Fibroblast of skin of left quadriceps (primary cell): Measurements from ENCODE around the gene FAM186B.
"Not testable (repeated sequence)": the region's sequence is repeated elsewhere in the genome, so short reads cannot be mapped to it uniquely, and the experiment has no call there.

Source experiments
- DNase-seq, 2 experiments: peaks; one replicate each; pipeline ENCODE4 v3.0.0-alpha.2; 2013; ENCODE audit warnings: low read depth in 2 of 2

Gene FAM186B

GRCh38 chr12:49605539-49605938 lies at the start of gene FAM186B:
TSS of gene FAM186B (minus strand) at chr12:49605639. CDS start at chr12:49605477, 162 bp downstream.
- not testable (repeated sequence) for DNase-seq

GRCh38 chr12:49654715-49655114 lies 49.3 kb upstream of the FAM186B start:
- DNase-seq = no peak

GRCh38 chr12:49652921-49653520 lies 47.6 kb upstream of the FAM186B start:
- DNase-seq = no peak

- DNase-seq = no peak
Measured at GRCh38 chr12:49651855-49652254, 46.4 kb upstream of the FAM186B start.

GRCh38 chr12:49649892-49650291 lies 44.5 kb upstream of the FAM186B start:
- no peak for DNase-seq

GRCh38 chr12:49649445-49649844 lies 44.0 kb upstream of the FAM186B start:
- no peak for DNase-seq

GRCh38 chr12:49648712-49649003 lies 43.2 kb upstream of the FAM186B start:
- no peak for DNase-seq

- no peak for DNase-seq
Measured at GRCh38 chr12:49647827-49648711, 42.6 kb upstream of the FAM186B start.

- no peak for DNase-seq
Measured at GRCh38 chr12:49646871-49647654, 41.6 kb upstream of the FAM186B start.

GRCh38 chr12:49646331-49646830 lies 40.9 kb upstream of the FAM186B start:
- no peak for DNase-seq

GRCh38 chr12:49645146-49646039 lies 40.0 kb upstream of the FAM186B start:
- no peak for DNase-seq

GRCh38 chr12:49644620-49644994 lies 39.2 kb upstream of the FAM186B start:
- DNase-seq = peak; percentile 48 to 49

GRCh38 chr12:49643961-49644619 lies 38.7 kb upstream of the FAM186B start:
- DNase-seq = no peak

- no peak for DNase-seq
Measured at GRCh38 chr12:49643135-49643534, 37.7 kb upstream of the FAM186B start.

GRCh38 chr12:49642370-49642802 lies 36.9 kb upstream of the FAM186B start:
- no peak for DNase-seq

- DNase-seq = no peak
Measured at GRCh38 chr12:49641748-49642369, 36.4 kb upstream of the FAM186B start.

- peak in 1 of 2 experiments; percentile 38 for DNase-seq
Measured at GRCh38 chr12:49636979-49637755, 31.7 kb upstream of the FAM186B start.

- no peak for DNase-seq
Measured at GRCh38 chr12:49636574-49636973, 31.1 kb upstream of the FAM186B start.

GRCh38 chr12:49635656-49636055 lies 30.2 kb upstream of the FAM186B start:
- no peak for DNase-seq
